GM18508 (cell line): Measurements from ENCODE around the gene ARFGAP3.

Source experiments
- ATAC-seq: cut with Tn5 transposase; IDR thresholded peaks from one replicate; pipeline ENCODE4 v1.9.1; 2021; ENCODE audit warnings: moderate number of reproducible peaks; ENCODE audit not compliant: insufficient read depth, unreplicated experiment

Gene ARFGAP3

GRCh38 chr22:42856865-42857704 is at the start of gene ARFGAP3:
Gene ARFGAP3 (minus strand): TSS chr22:42857273. CDS start chr22:42857182, 91 bp downstream.
- ATAC-seq = no peak

GRCh38 chr22:42905702-42906183 is 48.7 kb upstream of the ARFGAP3 start:
- ATAC-seq = no peak

DNA sequence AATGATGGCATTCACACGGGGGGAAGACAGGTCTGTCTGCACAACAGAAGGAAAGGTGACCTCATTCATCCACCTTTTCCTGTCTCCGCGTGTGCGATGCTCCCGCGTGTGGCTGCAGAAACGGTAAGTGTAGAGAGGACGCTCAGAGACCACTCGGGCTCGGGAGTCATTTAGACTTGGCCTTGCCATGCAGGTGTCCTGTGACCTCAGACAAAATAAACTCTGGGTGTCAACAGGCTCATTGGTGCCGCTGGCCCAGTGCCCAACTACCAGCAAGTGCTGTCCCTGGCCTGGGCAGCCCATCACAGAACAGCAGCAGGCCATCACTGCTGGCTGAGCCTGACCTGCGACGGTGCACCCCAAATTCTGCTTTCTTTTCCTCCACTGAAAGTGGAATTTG is 48.1 kb upstream of the ARFGAP3 start:
- ATAC-seq = no peak

GRCh38 chr22:42904050-42904449 is 47.0 kb upstream of the ARFGAP3 start:
- no peak for ATAC-seq

DNA sequence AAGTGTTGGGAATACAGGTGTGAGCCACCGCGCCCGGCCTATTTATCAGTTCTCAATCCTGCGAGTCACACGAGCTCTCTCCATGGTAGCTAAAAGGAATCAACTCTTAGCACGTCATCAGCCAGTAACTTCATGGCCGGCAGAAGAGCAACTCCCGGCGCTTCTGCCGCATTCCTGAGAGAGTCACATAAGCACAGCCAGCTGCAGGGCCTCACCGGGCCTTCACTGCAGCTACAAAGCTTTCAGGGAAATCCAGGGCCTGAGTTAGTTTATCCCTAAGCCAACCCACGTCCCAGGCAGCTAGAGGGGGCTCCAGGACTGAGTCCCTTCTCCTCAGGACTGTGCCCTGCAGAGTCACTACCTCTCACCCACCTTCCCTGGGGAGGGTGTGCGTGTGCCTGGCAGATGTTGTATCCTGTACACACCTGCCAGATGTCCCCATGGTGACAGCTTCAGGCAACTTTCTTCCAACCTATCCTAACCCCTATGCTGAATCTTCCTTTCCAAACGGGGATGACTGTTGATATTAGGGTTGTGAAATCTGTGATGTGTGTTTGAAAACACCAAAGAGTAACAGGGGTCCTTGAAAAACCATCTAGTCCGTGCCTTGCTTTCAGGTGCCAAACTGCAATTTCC is 45.9 kb upstream of the ARFGAP3 start:
- ATAC-seq = no peak

DNA sequence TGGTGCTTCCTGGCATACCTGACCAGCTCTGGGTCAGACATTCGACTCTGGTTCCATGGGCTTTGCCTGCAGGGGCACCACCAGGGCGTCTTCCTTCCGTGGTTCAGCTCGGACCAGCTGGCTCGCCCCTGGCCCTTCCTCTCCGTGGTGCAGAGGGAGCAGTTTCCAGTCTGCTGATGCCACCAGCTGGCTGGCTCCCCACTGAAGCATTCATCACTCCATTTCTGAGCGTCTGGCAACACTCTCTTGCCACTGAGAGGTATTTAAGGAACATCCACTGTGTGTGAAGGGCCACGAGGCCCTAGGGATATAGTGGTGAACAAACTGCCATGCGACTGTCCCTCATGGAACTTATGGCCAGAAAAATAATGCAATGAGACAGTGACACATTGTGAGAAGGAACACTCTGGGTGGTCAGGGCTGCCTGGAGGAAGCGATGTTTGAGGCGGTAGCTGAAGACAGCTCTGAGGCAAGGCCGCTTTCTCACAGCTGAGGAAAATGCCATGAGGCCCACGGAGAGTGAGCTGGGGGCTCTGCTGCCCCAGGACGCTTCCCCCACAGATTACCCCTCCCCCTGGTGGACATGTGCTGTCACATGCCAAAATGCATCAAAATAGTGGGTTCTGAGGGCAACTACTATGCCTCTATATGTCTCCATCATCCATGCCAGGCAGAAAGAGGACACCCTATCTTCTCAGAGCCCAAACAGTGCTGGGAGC is 44.9 kb upstream of the ARFGAP3 start:
- ATAC-seq = no peak

GRCh38 chr22:42897960-42898359 is 40.9 kb upstream of the ARFGAP3 start:
- no peak for ATAC-seq

- no peak for ATAC-seq
Observed at GRCh38 chr22:42895541-42895981, 38.5 kb upstream of the ARFGAP3 start.

- no peak for ATAC-seq
Observed at GRCh38 chr22:42895087-42895486, 38.0 kb upstream of the ARFGAP3 start.

- ATAC-seq = no peak
Observed at GRCh38 chr22:42893371-42894150, 36.5 kb upstream of the ARFGAP3 start.

GRCh38 chr22:42892571-42893316 is 35.7 kb upstream of the ARFGAP3 start:
- no peak for ATAC-seq

DNA sequence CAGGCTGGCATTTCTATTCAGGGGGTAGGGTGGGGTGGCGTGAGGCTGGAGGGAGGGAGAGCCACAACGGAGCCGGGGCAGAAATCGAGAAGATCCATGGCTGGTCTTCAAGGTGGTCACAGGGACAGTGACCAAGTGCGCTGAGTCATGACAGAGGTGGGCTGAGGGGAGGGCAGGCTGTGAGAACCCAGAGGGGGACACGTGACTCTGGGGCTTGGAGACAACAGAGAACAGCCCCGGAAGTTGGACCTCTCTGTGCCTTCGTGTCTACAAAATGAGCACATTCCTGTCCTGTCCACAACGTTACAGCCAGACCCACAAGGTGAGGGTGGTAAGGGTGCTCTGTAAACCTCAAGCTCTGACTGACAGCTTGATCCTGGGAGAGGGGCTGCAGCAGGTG is 35.1 kb upstream of the ARFGAP3 start:
- ATAC-seq = no peak

DNA sequence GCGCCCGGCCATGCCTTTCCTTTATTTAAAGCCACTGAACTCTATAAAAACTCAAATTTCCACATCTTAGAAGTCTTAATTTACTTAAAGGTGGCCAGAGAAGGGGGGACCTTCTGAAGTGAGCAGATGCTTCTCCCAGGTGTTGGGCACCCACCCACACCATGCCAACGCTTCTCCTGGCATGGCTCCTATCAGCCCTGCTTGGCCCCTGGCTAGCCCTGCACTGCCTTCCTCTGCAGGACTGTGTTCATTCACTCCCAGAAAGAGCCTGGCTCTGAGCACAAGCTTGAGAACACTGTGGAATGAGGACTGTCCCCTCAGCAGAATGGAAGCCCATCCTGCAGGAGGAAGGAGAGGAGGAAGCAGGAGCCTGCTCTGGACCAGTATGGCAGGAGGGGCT is 34.6 kb upstream of the ARFGAP3 start:
- ATAC-seq = no peak

GRCh38 chr22:42891008-42891407 is 33.9 kb upstream of the ARFGAP3 start:
- ATAC-seq = no peak

- ATAC-seq = no peak
Observed at GRCh38 chr22:42889304-42889703, 32.2 kb upstream of the ARFGAP3 start.

GRCh38 chr22:42887523-42888507 is 30.7 kb upstream of the ARFGAP3 start:
- no peak for ATAC-seq

DNA sequence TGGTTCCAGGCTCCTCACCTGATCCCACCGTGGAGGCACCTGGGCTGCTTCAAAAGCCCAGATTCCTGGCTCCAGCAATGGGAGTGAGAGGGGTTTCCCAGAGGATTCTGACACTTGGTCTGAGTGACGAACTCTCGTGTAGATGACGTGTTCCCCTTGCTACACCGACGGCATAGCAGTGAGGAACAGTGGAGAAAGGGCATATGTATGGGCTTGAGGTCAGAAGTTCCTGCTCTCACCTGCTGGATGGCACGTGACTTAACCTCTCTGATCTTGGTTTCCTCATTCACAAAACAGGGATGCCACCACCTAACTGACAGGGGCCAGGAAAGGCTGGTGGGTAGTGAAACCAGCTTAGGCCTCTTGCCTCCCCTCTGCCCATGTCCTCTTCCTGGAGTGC is 30.0 kb upstream of the ARFGAP3 start:
- no peak for ATAC-seq

GRCh38 chr22:42885446-42885845 is 28.4 kb upstream of the ARFGAP3 start:
- ATAC-seq = no peak
